ENCODE data around the gene ZNF440.

GRCh38 chr19:11843722-11844121 is 29.6 kb downstream of the ZNF440 start:
- TF ChIP-seq ATF3 (IDR thresholded peaks at IDR 0.05; ENCODE audit: borderline replicate concordance, extremely low read depth, low read depth, low read length) = no peak
- TF ChIP-seq ZNF592 (IDR thresholded peaks at IDR 0.05) = no peak
- no peak for TF ChIP-seq RBBP5 (conservative IDR thresholded peaks at IDR 0.05)
- no peak for TF ChIP-seq CTCF (IDR thresholded peaks at IDR 0.05 in 2 of 3, conservative IDR thresholded peaks at IDR 0.05 in 1 of 3; ENCODE audit: control insufficient read depth in 2 of 3, extremely low read depth in 1 of 3, insufficient read depth in 1 of 3, low read depth in 3 of 3, low read length in 3 of 3)
- no peak for TF ChIP-seq RUNX3 (IDR thresholded peaks at IDR 0.05; ENCODE audit: low read length)
- no peak for TF ChIP-seq POLR2AphosphoS5 (IDR thresholded peaks at IDR 0.05; ENCODE audit: low read length)
- no peak for TF ChIP-seq BCL11A (IDR thresholded peaks at IDR 0.05; ENCODE audit: low read depth, low read length)
